ENCODE results near the gene KIF16B.

The KIF16B gene

GRCh38 chr20:16405254-16405653 is 168.0 kb downstream of the KIF16B start:
- no peak for DNase-seq (ENCODE audit: extremely low read depth in 1 of 2, low read depth in 1 of 2)

- no peak for DNase-seq (ENCODE audit: extremely low read depth in 1 of 2, low read depth in 1 of 2)
Observed at GRCh38 chr20:16404640-16405039, 168.6 kb downstream of the KIF16B start.

- no peak for DNase-seq (ENCODE audit: extremely low read depth in 1 of 2, low read depth in 1 of 2)
Observed at GRCh38 chr20:16404171-16404570, 169.1 kb downstream of the KIF16B start.

- DNase-seq (ENCODE audit: extremely low read depth in 1 of 2, low read depth in 1 of 2) = no peak
Observed at GRCh38 chr20:16400234-16400633, 173.0 kb downstream of the KIF16B start.

- DNase-seq (ENCODE audit: extremely low read depth in 1 of 2, low read depth in 1 of 2) = no peak
Observed at GRCh38 chr20:16399801-16400200, 173.4 kb downstream of the KIF16B start.

GRCh38 chr20:16397086-16397485 is 176.2 kb downstream of the KIF16B start:
- DNase-seq (ENCODE audit: extremely low read depth in 1 of 2, low read depth in 1 of 2) = no peak

GRCh38 chr20:16395366-16395765 is 177.9 kb downstream of the KIF16B start:
- no peak for DNase-seq (ENCODE audit: extremely low read depth in 1 of 2, low read depth in 1 of 2)

GRCh38 chr20:16394784-16395183 is 178.5 kb downstream of the KIF16B start:
- DNase-seq (ENCODE audit: extremely low read depth in 1 of 2, low read depth in 1 of 2) = no peak

- no peak for DNase-seq (ENCODE audit: extremely low read depth in 1 of 2, low read depth in 1 of 2)
Observed at GRCh38 chr20:16393836-16394235, 179.4 kb downstream of the KIF16B start.

GRCh38 chr20:16393297-16393696 is 180.0 kb downstream of the KIF16B start:
- no peak for DNase-seq (ENCODE audit: extremely low read depth in 1 of 2, low read depth in 1 of 2)

GRCh38 chr20:16392346-16392745 is 180.9 kb downstream of the KIF16B start:
- no peak for DNase-seq (ENCODE audit: extremely low read depth in 1 of 2, low read depth in 1 of 2)

GRCh38 chr20:16390991-16391390 is 182.3 kb downstream of the KIF16B start:
- DNase-seq (ENCODE audit: extremely low read depth in 1 of 2, low read depth in 1 of 2) = no peak

- no peak for DNase-seq (ENCODE audit: extremely low read depth in 1 of 2, low read depth in 1 of 2)
Observed at GRCh38 chr20:16388731-16389130, 184.5 kb downstream of the KIF16B start.

GRCh38 chr20:16387666-16388065 is 185.6 kb downstream of the KIF16B start:
- DNase-seq (ENCODE audit: extremely low read depth in 1 of 2, low read depth in 1 of 2) = no peak

GRCh38 chr20:16385891-16386290 is 187.4 kb downstream of the KIF16B start:
- DNase-seq (ENCODE audit: extremely low read depth in 1 of 2, low read depth in 1 of 2) = no peak

- no peak for DNase-seq (ENCODE audit: extremely low read depth in 1 of 2, low read depth in 1 of 2)
Observed at GRCh38 chr20:16385462-16385861, 187.8 kb downstream of the KIF16B start.

- DNase-seq (ENCODE audit: extremely low read depth in 1 of 2, low read depth in 1 of 2) = no peak
Observed at GRCh38 chr20:16381444-16381843, 191.8 kb downstream of the KIF16B start.

GRCh38 chr20:16378712-16379370 is 194.4 kb downstream of the KIF16B start:
- no peak for DNase-seq (ENCODE audit: extremely low read depth in 1 of 2, low read depth in 1 of 2)

- no peak for DNase-seq (ENCODE audit: extremely low read depth in 1 of 2, low read depth in 1 of 2)
Observed at GRCh38 chr20:16378122-16378521, 195.1 kb downstream of the KIF16B start.

GRCh38 chr20:16369441-16369840 is 203.8 kb downstream of the KIF16B start:
- DNase-seq (ENCODE audit: extremely low read depth in 1 of 2, low read depth in 1 of 2) = no peak

GRCh38 chr20:16368645-16369292 is 204.5 kb downstream of the KIF16B start:
- DNase-seq (ENCODE audit: extremely low read depth in 1 of 2, low read depth in 1 of 2) = no peak

GRCh38 chr20:16367948-16368560 is 205.2 kb downstream of the KIF16B start:
- DNase-seq (ENCODE audit: extremely low read depth in 1 of 2, low read depth in 1 of 2) = no peak
